Spleen (tissue), 7 donors: ENCODE measurements around the gene CYP24A1.
"Not testable (repeated sequence)": the region's sequence is repeated elsewhere in the genome, so short reads cannot be mapped to it uniquely, and the experiment has no call there.

Experiments used
- POLR2A ChIP-seq, 3 donors: fragments of 450-650 bp; IDR thresholded peaks; one replicate each; pipeline ENCODE4 v1.5.1; 2017; ENCODE audit warnings: antibody characterized with exemption in 3 of 3, mild to moderate bottlenecking in 1 of 3
- POLR2AphosphoS5 ChIP-seq, 3 donors: sonication (generic); formaldehyde crosslinking; IDR thresholded peaks; one replicate each; pipeline ENCODE4 v1.5.1; 2017; ENCODE audit warnings: antibody characterized with exemption in 3 of 3
- TF ChIP-seq, protein P1 (sequence below), 11 experiments: fragments of 200-600 bp in 7 of 11; fragments of 450-650 bp in 4 of 11; sonication (generic) in 4 of 11; IDR thresholded peaks in 8 of 11; conservative IDR thresholded peaks in 3 of 11; 1 replicate in 7 of 11; 2 replicates in 4 of 11; pipeline versions ENCODE4 v1.4.0 to v1.8.0; 2016 to 2021; ENCODE audit warnings: antibody characterized with exemption in 11 of 11, inconsistent platforms in 4 of 11, mild to moderate bottlenecking in 1 of 11
- donor health status: DM: no; HTN: no; CAD: no; lungs with moderate emphysema.
- donor health status: DM: no; HTN: no; CAD: no.
- donor health status: DM: no; HTN: no; CAD: no.

DNA sequence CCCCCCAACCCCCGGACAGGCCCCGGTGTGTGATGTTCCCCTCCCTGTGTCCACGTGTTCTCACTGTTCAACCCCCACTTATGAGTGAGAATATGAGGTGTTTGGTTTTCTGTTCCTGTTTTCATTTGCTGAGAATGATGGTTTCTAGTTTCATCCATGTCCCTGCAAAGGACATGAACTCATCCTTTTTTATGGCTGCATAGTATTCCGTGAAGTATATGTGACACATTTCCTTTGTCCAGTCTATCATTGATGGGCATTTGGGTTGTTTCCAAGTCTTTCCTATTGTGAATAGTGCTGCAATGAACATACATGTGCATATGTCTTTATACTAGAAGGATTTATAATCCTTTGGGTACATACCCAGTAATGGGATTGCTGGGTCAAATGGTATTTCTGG lies 42.7 kb downstream of the CYP24A1 start:
- TF ChIP-seq POLR2AphosphoS5, POLR2A (IDR thresholded peaks at IDR 0.05): not testable (repeated sequence)
- TF ChIP-seq, protein P1, sequence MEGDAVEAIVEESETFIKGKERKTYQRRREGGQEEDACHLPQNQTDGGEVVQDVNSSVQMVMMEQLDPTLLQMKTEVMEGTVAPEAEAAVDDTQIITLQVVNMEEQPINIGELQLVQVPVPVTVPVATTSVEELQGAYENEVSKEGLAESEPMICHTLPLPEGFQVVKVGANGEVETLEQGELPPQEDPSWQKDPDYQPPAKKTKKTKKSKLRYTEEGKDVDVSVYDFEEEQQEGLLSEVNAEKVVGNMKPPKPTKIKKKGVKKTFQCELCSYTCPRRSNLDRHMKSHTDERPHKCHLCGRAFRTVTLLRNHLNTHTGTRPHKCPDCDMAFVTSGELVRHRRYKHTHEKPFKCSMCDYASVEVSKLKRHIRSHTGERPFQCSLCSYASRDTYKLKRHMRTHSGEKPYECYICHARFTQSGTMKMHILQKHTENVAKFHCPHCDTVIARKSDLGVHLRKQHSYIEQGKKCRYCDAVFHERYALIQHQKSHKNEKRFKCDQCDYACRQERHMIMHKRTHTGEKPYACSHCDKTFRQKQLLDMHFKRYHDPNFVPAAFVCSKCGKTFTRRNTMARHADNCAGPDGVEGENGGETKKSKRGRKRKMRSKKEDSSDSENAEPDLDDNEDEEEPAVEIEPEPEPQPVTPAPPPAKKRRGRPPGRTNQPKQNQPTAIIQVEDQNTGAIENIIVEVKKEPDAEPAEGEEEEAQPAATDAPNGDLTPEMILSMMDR (IDR thresholded peaks at IDR 0.05 in 8 of 11, conservative IDR thresholded peaks at IDR 0.05 in 3 of 11), result not testable (repeated sequence)
